Inferior parietal cortex (tissue), 1 donor: ENCODE results near the gene NOX3.

Experiments used
- DNase-seq: peaks from one replicate; pipeline ENCODE4 v3.0.0-alpha.2; 2016; ENCODE audit errors: extremely low spot score

NOX3 gene

DNA sequence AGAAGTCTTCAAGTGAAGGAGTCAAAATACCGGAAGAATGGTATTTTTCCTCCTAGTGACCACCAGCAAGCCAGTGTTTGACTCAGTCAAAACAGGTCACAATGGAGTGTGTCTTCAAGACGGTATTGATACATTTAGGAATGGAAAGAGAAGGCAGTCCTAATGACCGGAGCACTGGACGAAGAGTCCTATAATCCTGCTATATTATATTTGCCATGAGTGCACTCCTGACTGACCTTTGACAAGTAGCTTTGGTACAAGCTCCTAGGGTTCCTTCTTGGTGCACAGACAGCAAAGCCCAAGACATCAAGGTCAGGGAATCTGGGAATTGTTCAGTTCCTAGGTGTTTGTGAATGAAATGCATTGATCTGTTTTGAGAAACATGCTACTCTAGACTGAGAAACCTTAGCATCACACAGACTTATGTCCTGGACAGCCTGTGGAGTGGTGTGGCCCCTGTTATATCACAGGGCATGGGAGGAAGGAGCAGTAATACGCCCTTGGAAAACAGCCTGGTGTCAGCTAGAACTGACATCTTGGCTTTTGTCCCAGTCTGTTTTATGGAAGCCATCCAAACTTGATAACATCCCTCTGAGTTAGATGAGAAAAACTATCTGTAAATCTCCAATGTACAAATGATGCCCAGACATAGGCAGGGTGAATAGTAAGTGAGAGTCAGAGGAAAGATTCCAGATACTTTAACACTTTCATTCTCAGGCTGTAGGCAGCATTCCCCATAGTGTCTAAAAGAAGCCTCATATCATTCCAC is 18.5 kb downstream of the NOX3 start:
- no peak for DNase-seq

DNA sequence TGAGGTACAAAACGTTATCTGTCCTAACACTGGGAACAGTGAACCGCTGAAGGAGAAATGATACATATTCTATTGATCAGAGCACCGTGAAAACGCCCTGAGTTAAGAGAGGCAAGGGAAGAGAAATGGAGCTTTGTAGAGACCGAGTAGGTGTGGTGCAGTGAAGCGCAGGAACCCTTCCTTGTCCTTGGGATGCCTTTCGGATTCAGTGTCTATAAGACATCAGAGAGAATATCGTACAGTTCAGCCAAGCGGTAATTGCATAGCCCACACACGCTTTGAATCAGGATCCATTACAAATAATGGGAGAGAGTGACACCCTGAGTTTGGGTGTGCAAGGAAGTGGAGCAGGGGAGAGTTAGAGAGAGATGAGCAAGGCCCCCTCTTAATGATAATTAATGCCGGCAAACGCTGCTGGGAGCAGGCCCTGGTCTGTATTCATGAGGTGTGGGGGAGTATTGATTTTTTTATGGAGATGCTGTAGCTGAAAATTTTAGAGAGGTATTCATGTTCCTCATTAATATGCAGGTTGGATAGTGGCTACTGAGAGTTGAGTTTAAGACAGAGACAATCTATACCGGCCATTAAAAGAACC is 20.7 kb downstream of the NOX3 start:
- DNase-seq = no peak

DNA sequence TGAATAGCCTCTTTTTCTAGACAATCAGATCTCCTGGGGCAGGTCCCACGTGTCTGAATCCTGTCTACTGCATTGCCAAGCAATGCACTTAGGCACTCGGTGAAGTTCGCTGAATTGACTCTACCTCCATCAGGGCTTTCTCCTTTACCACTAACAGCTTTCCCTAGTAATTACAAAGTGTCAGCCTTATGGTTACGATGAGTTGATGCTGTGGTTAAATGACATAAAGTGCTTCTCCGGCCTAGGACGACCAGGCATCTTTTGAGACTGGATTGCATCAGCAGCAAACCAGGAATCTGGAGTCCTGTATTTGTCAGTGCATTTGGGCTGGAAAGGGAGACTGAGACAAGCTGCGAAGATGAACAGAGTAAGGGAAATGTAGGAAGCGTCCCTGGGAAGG is 21.5 kb downstream of the NOX3 start:
- no peak for DNase-seq

DNA sequence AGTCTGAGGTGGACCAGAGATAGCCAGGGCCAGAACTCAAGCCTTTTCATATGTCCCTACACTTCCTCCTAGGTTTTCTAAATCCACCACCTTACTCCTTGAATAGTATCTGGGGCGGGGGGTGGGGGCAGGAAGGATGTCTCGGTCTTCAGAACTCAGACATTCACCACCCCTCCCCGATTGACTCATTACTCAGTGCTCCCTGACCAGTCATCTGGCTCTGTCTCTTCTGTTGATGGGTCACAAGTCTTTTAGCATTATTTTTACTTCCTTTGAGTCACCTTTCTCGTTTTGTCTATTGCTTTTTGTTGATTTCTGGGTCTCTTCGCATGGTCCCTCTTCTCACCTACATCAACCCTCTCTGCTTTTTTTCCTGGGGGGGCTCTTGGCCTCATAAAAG is 23.3 kb downstream of the NOX3 start:
- no peak for DNase-seq

DNA sequence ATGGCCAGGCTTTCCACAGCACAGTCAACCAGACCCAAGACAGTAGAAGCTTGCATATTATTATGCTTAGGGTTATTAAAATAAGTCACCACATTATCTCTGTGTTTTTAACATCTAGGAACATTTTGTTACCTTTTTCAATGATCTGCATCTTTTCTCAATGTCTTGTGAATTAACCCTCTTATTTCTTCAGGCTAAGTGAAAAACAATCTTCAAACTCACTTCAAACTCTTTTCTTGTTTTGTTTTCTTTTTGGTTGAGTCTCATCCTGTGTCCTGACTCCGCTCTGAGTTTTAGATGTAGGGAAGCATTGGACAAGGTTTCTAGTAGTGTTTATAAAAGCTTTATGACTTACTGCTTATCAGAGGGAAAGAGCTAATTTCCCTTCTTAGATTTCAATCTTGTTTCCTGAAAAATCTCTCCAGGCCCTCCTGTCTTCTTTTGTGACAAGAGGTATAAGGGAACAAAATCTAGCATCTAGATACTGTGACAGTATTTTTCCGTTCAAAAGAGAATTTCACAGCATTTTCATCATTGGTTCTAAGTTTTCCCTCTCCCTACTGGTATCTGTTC is 26.2 kb downstream of the NOX3 start:
- DNase-seq = no peak

DNA sequence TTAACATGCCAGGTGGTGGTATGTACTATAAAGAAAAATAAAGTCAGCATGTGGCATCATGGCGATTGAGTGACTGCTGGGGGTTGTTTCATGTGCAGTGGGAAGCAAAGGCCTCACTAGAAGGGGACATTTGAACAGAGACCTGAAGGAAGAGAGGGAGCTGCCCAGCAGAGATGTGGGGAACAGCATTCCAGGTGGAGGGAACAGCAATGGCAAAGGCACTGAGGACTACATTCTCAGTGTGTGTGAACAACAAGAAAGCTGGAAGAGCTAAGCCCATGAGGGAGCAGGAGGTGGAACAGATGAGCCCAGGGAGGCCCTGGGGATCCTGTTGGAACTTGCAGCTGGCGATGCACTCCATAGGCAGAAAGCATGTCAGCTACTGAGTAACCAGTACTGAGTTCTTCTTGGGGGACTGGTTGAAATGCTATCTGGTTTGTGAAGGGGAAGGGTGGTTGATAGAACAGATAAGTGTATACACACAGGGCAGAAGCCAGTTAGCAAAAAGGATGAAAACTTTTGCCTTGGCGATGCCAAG is 29.2 kb downstream of the NOX3 start:
- no peak for DNase-seq

DNA sequence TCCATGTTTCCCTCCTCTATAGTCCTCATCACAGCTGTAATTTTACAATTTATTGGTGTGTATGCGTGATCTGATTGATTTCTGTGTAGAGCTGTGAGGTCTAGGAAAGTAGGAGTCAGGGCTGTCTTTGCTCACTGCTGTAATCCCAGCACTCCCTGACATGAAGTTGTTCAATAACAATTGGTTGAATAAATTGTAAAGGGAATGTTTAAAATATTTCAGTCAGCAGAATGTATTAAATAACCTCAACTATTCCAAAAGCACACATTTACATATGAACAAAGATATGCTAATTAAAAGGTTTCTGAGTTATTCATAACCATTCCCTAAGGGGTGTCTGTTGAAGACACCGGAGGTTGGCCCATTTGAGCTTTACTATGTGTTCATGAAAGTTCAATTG is 31.5 kb downstream of the NOX3 start:
- no peak for DNase-seq

DNA sequence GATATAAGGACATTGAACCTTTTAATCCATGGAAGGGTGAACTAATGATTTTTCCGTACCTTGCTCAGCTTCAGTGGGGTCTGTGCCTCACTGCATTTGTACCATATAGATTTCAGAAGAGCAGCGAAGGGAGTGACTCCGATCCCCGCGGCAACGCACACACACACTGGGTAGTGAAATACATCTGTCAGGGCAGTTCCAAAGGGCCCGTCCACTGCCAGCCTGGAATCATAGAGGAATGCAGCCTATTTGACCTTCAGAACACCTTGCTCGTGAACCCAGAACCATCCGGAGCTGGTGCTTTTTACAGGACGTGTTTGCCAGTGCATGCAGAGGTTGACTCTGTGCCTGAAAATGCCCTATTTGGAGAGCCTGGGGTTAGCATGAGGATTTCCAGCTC is 33.0 kb downstream of the NOX3 start:
- DNase-seq = no peak

DNA sequence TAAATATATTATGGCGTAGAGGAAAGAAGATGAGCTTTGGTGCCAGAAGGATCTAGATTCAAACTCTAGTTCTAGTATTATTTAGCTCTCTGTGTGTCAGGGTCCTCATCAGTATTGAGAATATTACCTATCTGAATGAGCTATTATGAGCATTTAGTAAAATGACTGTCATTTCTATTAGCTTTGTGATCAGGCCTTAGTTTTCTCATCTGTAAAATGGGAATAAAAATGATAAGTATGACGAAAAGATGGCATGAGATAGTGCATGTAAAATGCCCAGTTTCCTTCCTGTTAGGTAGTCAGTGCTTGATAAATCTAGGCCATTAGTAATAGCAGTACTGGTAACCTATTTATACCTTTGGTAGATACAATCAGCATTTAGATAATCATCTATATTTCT is 35.1 kb downstream of the NOX3 start:
- DNase-seq = no peak

DNA sequence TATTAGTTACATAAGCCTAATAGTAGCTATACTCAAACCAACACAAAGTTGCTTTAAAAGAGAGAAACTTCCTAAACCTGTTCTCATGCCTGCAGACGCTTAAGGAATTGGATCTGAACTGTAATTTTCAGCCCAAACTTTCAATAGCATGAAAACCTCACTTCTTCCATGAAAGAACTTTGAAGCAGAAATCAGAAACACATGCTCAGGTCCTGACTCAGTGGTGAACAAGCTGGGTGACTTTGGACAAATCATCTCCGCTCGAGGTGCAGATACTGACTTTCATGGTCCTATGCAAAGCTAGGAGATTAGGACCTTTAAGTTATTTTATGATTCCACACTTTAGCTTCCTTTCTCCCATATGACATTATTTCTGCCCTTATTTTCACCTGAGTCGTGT is 36.5 kb downstream of the NOX3 start:
- DNase-seq = no peak

DNA sequence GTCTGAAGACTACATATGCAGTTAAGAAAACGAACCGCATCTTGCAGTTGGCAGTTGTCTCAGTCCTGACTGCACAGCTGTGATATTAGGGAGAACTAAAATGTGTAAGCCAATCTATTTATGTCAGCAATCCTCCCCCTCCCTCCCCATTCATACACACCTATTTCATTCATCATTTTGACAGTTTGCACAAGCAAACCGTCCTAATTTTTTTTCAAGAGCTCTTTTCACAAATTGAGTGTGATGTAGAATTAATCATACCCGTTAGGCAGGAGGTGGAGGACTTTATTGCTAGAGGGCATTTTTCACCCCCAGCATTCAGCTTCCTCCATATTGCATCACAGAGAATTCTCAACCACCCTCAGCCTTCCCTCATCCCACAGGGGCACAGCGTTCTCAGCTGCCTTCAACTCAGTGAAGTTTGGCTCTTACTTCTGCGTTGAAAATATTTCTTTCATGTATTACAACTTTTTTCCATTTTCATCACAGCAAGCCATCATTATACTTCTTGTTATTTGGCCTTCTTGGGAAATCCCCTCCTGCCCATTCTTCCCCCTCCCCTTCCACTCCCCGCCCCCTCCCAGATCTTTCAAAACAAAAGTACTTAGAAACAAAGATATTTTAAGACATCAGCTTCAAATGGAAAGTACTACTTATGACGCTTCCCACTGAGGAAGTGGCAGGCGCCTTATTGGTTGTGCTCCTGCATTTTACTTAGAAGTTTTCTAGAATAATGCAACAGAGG is 37.5 kb downstream of the NOX3 start:
- no peak for DNase-seq

DNA sequence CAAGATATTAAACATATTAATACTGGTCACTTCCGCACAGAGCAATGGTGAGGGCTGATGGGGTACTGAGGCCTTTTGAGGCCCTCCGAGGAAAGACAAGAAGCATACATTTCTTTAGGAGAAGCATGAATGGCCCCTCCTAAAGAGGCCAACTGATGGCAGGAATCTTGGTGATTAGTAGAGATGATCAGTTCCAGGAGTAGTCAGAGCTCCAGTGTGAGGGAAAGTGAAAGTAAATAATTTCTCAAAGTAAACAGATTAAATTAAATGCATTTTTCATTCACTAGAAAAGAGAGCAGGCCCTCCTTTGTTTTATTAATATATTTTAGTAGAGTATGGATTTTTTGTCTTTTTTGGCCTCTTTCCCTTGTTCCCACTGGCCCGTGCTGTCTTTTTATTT is 38.2 kb downstream of the NOX3 start:
- no peak for DNase-seq

DNA sequence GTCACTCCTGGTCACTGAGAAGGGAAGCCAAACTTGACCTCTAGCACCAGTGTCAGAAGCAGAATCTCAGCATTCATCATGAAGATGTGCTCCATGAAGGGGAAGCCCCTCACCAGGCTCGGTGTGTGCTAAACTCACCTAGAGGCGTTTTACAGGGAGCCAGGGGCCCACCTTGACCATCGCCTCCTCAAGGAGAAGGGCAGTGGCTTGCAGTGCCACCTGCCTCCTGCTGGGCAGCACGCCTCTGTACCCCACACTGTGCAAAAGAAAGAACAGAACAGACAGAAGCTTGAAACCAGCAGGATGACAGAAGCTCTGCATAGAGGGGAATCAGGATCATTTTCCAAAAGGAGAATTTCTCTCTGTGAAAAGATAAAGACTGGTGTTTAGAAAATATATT is 39.7 kb downstream of the NOX3 start:
- DNase-seq = no peak

DNA sequence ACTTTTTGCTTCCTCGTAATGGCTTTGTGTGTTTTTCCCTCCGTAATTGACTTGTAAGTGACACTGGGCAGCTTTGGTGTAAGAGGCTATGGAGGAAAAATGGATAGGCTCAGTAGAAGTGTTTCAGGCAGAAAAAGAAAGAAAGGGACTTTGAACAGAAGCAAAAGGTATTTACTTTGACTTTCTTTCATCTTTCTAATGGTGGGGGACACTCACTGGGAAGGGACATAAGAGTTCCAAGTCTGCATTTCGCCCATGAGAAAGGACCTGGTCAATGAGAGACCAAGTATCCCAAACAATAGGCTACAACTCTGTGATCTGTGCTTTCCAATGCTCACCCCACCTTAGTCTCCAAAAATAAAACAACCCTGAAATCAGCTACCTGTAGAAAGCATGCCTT is 41.6 kb downstream of the NOX3 start:
- no peak for DNase-seq

DNA sequence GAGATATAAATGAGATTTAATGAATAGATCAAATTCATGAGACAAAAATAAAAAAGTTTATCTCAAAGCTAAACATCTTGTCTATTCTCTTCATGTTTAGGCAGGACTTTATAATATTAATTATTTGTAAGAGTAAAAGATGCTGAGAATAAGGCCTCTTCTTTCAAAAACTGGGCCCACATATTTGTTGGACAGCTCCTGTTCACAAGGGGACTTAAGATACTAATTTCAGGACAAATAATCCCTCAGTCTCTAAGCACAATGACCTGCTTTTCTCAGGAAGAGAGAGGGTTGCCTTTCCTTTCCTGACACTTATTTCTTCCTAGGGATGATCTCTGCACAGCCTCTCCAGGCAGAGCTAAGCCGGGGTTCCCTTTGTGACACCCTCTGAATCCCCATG is 43.3 kb downstream of the NOX3 start:
- no peak for DNase-seq

DNA sequence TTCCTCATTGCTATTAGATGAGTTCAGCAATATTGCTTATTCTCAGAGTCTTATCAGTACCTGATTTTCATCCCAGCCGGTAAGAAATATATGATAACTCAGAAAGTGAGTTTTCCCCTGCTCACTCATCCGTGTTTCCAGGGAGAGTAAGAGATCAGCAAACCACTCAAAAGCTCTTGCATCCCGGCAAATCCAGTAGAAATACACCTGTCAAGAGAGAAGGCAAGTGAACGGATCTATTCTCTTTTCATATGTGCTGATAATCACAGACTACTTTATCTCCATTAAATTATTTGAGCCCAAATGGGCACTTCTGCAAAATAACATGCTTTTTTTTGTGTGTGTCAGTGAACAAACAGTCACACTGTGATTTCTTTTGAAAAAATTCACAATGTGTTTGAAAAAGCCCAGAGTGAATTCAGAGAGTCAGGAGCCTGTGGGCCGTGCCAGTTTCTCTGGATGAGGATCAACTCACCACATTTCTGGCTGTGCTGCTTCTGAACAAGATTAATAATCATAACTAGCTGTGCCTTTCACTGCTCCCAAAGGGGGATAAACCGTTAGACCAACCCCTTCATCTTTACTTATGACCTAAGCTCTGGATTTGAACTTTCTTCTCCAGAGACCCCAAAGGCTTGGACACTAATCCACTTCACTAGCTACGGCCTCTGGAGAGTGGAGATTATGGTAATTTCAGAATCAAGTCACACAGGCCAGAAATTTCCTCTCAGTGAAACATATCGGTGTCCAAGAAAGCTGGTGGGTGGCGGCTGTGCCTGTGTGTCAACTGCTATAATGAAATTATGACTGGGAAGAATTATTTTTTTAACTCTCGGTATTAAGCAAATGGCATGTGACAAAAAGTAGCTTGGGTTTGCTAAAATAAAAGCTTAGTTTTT is 44.2 kb downstream of the NOX3 start:
- peak; percentile 13 for DNase-seq

DNA sequence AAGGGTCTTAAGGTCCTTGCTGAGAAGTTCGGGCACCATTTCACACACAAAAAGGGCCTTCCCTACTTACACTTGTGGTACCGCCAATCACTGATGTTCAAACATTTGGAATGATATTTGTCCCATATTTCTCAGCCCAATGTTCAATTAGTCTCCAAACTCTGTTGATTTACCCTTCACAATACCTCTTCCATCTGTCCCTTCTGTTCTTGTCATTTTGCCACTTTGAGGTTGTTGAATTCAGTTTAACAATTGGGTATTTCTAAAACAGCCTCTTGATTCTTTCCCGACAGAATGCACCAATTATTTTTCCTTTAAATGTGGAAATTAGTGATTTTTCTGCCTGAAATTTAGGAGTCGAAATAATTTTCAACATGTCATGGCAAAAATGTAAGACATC is 46.2 kb downstream of the NOX3 start:
- DNase-seq = no peak

DNA sequence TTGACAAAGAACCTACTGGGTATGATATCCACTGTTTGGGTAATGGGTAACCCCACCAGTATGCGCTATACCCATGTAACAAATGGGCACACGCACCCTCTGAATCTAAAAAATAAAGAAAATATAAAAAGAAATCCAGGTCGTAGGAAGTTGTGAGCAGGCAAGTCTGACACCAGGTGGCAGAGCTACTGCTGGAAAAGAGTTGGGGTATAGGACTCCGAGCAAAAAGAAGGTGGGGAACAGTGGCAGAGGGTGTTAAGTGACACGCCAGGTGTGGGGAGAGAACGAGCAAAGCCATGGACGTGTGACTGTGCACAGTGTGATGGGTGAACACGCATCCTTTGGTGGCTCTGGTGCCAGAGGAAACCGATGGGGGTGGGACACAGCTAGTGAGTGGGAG is 46.7 kb downstream of the NOX3 start:
- DNase-seq = no peak

DNA sequence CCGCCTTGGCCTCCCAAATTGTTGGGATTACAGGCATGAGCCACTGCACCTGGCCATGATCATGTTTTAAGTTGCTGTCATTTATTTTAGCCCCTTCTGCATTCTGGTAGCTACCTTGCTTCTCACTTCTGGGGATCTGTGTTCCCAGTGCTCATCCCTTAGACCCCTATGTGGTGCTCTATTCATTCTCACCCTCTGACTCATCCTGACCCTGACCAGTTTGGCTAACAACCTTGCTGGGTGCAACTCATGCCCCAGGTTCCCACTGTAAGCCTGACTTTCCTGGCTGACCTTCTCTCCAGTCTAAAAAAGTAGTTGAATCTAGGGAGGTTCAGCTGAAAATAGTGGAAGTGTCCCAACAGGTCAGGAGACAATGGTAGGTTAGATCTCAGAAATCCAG is 47.4 kb downstream of the NOX3 start:
- DNase-seq = no peak

DNA sequence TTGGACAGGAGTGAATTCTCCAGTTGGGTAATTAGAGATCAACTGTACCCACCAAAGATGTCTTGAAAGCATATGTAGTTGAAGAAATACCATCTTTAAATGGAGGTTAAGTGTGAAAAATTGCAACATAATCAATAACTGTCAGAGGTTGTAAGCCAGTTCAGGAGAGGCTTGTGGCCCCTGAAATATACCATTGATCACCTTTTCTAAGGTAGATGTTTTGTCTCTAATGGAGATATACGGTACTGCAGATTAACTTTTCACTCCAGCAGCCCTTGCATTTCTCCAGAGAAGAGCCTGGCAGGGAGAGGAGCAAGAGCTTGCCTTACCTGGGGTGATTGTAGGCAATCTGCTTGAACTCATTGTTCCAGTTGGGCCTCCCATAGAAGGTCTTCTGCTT is 48.8 kb downstream of the NOX3 start:
- no peak for DNase-seq

DNA sequence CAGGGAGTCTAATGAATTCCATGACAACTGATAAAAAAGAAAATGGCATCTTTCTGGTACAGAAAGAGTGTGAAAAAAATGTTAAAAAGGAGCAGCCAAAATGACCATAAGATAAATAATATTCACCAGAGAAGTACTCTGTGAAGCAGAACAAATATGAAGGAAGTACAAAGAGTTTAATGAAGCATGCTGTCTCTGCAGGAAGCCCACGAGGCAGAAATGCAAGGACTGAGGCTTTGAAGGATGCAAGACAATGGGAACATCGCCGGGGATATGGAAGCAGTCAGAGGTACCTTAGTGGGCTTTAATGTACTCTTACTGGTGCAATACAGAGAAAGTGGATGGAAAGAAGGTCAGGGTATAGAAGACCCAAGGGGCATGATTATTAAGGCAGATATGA is 50.7 kb downstream of the NOX3 start:
- no peak for DNase-seq
